ENCODE measurements around the gene PDGFC. TPM values are rescaled to one million over a fixed set of nuclear protein-coding genes. Genes with fewer than 3 reads are reported as not detected.

Gene PDGFC
- total and polyA plus RNA-seq, 2 of the 8 experiments (the other 6 are each of a cell fraction or from before 2014, with no cell fraction given), result 0.65 to 2.7 TPM

GRCh38 chr4:156948133-156948532 is 23.5 kb downstream of the PDGFC start (continued):
- TF ChIP-seq CHD7 (IDR thresholded peaks at IDR 0.05; ENCODE audit: insufficient replicate concordance, low read length), result no peak
